ENCODE measurements around the gene KCNC1.

The KCNC1 gene

GRCh38 chr11:17792161-17792560, 57.6 kb downstream of the KCNC1 start:
- DNase-seq (ENCODE audit: low spot score), result peak; percentile 98

- peak; percentile 99 for DNase-seq (ENCODE audit: low spot score)
Measured at GRCh38 chr11:17793642-17794170, 59.1 kb downstream of the KCNC1 start.

GRCh38 chr11:17794981-17795380, 60.4 kb downstream of the KCNC1 start:
- DNase-seq (ENCODE audit: low spot score), result no peak

- DNase-seq (ENCODE audit: low spot score), result no peak
Measured at GRCh38 chr11:17796154-17796553, 61.6 kb downstream of the KCNC1 start.

GRCh38 chr11:17798253-17798652, 63.7 kb downstream of the KCNC1 start:
- no peak for DNase-seq (ENCODE audit: low spot score)

GRCh38 chr11:17798716-17799115, 64.1 kb downstream of the KCNC1 start:
- peak; percentile 78 for DNase-seq (ENCODE audit: low spot score)

GRCh38 chr11:17799147-17799546, 64.6 kb downstream of the KCNC1 start:
- no peak for DNase-seq (ENCODE audit: low spot score)

GRCh38 chr11:17801166-17801565, 66.6 kb downstream of the KCNC1 start:
- DNase-seq (ENCODE audit: low spot score), result no peak

GRCh38 chr11:17802491-17802890, 67.9 kb downstream of the KCNC1 start:
- peak; percentile 77 for DNase-seq (ENCODE audit: low spot score)

- peak; percentile 83 for DNase-seq (ENCODE audit: low spot score)
Measured at GRCh38 chr11:17803754-17804334, 69.3 kb downstream of the KCNC1 start.

GRCh38 chr11:17805043-17805442, 70.5 kb downstream of the KCNC1 start:
- no peak for DNase-seq (ENCODE audit: low spot score)

- DNase-seq (ENCODE audit: low spot score), result no peak
Measured at GRCh38 chr11:17805873-17806272, 71.3 kb downstream of the KCNC1 start.

- DNase-seq (ENCODE audit: low spot score), result peak; percentile 95
Measured at GRCh38 chr11:17807034-17807433, 72.5 kb downstream of the KCNC1 start.

GRCh38 chr11:17810041-17810440, 75.5 kb downstream of the KCNC1 start:
- DNase-seq (ENCODE audit: low spot score), result no peak

GRCh38 chr11:17810746-17811145, 76.2 kb downstream of the KCNC1 start:
- peak; percentile 62 for DNase-seq (ENCODE audit: low spot score)

GRCh38 chr11:17811352-17811751, 76.8 kb downstream of the KCNC1 start:
- DNase-seq (ENCODE audit: low spot score), result no peak

GRCh38 chr11:17812091-17812864, 77.7 kb downstream of the KCNC1 start:
- peak; percentile 62 for DNase-seq (ENCODE audit: low spot score)

- peak; percentile 35 for DNase-seq (ENCODE audit: low spot score)
Measured at GRCh38 chr11:17812865-17813187, 78.2 kb downstream of the KCNC1 start.

- peak; percentile 83 for DNase-seq (ENCODE audit: low spot score)
Measured at GRCh38 chr11:17813391-17814059, 78.9 kb downstream of the KCNC1 start.

GRCh38 chr11:17814546-17814945, 80.0 kb downstream of the KCNC1 start:
- no peak for DNase-seq (ENCODE audit: low spot score)

- no peak for DNase-seq (ENCODE audit: low spot score)
Measured at GRCh38 chr11:17816232-17816931, 81.8 kb downstream of the KCNC1 start.

- DNase-seq (ENCODE audit: low spot score), result no peak
Measured at GRCh38 chr11:17821648-17822400, 87.2 kb downstream of the KCNC1 start.
